Activated gamma-delta T cell (primary cell): ENCODE data around the gene KCNIP4.

Experiments used
- DNase-seq: peaks from one replicate; lab custom pipeline; 2025; lab: John Stamatoyannopoulos, UW

The KCNIP4 gene

DNA sequence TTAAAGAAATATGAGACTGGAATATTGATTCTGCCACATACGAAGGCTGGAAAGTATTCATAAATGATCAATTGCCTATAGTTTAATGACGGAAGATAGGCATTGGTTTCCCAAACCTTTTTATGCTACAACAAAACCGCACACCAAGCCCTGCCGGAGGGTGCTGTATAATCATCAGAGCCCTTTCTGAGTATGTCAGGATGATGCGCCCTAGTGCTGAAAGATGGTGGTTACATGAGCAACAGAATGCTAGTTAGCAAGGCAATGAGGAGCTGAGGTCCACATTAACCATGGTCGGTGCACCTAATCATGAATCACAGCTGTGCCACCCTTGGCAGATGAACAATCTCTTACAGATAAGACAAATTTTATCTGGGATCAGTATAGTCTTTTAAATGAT, 757.3 kb downstream of the KCNIP4 start:
- no peak for DNase-seq

DNA sequence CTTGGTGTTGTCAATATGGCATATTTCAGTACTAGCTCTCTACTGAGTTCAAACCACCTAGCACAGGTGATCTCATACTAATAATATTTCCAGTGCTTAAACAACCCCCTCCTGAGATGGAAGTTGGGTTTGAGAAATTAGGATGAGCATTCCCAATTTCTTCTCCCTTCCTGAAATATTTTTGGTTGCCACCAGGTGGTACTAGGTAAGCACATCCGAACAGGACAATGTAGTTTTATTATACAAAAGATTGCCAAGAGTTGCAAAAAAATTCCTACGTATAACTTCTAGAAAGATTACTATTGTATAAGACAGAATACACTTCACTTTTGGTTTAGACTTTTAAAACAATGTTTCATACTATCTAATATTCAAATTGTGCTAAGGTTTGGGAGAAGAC, 763.8 kb downstream of the KCNIP4 start:
- DNase-seq = no peak

DNA sequence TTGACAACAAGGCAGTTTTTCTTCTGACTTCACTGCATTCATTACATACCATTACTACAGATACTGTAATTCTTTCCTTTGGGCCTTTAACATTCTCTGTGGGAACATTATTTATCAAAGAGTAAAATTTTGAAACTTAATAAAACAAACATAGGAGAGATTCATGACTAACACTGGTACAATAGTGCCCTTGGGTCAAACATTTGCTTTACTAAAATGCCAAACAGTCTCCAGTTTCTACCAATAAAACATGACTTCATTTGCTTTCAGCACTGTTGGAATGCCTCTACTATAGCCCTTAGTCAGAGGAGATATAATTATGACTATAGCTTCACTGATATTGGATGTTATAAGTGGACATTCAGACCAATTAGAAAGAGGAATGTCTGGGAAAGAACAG, 766.9 kb downstream of the KCNIP4 start:
- no peak for DNase-seq

DNA sequence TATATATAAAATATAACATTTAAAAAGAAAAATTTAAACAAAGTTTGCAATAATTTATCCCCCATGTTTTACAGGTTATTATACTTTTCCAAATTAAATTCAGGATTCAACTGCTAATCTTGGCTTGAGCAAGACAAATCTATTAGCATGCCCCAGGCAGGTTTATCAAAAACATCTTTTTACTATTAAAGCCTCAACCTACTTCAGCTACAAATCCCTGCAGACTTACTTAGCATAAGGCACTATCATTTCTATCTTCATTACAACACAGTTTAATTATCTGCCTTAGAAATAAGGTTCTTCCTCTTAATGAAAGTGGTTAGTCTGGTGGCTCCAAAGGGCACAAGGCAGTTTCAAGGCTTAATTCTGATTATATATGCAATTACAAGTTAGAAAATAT, 770.7 kb downstream of the KCNIP4 start:
- DNase-seq = no peak

- DNase-seq = no peak
Observed at GRCh38 chr4:21177092-21177491, 771.5 kb downstream of the KCNIP4 start.

DNA sequence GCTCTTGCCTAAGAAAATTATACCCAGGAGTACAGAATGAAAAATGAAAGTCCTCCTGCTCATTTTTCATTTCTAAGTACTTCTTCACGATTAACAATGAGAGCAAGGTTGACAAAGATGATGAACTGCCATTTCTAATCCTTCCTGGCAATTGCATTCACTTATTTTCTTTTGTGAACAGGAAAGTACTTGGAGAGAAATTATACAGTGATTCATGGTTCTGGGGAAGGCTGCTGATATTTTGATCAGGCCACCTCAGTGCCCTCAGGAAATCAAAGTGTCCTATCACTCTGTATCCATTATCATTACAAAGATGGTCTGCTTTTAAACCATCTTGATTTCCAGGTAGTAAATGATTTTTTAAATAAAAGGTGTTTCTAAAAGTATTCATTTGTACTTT, 780.9 kb downstream of the KCNIP4 start:
- DNase-seq = no peak

- DNase-seq = no peak
Observed at GRCh38 chr4:21155367-21155766, 793.2 kb downstream of the KCNIP4 start.

DNA sequence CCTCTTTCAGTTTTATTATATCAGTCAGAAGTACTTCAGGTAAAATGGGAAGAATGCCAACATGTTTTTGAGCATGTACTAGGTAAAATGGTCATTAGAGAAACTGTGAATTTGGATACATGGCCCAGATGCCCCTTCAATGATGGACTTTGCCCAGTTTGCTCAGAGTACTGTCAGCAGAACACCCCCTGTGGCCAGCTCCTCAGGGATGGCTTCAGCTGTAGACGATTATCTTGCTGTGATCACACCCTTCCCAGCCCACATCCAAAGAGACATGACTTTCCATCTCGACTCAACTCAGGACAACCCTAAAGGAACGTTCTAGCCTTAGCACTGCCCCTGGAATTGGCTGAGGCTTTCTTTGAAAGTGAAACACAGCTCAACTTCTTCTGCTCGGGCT, 809.2 kb downstream of the KCNIP4 start:
- DNase-seq = no peak

DNA sequence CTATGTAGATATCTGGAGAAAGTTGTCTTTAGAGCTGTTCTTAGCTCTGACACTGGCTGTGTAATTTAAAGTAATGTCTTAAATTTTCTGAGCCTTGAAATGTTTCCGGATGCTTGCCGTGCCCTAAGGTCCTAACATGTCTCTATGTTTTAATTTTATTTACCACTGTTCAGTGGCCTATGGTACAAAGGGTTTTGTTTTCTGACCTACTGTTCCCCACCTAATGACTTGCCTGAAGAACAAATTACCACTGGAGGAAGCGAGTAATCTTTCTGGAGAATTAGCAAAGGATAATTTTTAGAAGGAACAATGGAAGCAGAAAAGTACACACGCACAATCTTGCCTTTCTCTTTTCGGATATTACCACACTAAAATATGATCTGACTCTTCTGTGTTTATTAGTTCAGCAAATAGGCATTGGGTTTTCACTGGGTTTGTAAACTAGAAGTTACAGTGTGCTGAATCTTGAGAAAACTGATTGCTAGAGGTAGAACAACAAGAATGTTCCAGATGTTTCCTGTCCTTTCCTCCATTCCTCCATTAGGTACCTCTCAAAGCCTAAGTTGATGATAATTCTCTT, 812.4 kb downstream of the KCNIP4 start:
- DNase-seq = no peak

DNA sequence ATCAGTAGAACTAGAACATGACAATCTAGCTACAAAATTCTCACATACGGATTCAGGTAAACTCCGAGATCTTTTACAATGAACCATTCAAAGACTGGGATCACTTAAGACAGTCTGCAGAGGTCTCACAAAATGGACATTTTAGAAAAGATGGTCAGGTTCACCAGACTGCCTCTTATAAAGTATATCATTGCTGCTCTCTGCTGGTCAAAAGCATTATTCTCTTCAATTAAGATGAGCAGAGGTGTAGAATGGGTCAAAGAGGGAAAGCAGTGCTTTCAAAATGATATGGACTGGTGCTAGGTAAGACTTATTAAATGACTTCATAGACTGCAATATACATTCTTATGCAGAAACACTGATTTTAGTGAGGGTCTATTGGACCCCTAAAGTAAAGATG, 813.6 kb downstream of the KCNIP4 start:
- no peak for DNase-seq

- no peak for DNase-seq
Observed at GRCh38 chr4:21130606-21131005, 818.0 kb downstream of the KCNIP4 start.

DNA sequence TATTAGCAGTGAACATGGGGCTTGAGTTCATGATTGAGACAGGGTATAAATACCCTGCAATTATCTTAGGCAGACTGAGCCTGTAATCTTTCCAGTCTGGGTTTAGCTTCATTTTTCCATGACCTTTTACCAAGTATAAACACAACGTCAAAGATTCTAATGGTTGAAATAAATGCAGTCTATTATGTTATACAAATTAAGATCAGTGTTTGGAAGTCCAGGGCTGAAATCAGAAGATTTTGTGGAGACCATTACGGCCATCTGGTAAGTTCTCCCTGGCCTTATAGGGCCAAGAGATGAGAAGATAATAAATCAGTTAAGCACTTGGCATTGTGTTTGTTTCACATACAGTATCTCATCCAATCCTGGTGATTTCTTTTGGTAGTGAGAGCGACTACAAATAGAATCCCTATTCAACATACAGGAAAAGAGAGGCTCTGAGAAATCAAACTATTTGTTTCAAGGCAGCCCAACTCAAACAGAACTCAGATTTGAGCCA, 822.5 kb downstream of the KCNIP4 start:
- DNase-seq = no peak

DNA sequence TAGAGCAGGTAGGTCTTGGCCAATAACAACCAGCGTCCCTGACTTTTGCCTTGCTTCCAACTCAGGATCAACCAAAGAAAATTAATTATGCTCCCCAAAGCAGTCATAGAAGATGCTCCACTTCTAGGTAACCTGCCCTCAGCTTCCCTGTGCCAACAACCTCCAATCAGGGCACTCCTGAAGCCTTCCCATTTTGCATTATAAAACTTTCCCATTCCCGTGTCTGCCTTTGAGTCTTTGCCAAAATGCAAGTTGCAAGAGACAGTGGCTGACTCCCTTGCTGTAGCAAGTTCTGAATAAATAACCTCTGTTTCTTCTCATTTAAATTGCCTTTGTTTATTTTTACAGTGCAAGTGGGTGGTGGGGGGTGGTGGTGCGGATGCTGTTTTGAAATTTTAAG, 830.3 kb downstream of the KCNIP4 start:
- DNase-seq = no peak

DNA sequence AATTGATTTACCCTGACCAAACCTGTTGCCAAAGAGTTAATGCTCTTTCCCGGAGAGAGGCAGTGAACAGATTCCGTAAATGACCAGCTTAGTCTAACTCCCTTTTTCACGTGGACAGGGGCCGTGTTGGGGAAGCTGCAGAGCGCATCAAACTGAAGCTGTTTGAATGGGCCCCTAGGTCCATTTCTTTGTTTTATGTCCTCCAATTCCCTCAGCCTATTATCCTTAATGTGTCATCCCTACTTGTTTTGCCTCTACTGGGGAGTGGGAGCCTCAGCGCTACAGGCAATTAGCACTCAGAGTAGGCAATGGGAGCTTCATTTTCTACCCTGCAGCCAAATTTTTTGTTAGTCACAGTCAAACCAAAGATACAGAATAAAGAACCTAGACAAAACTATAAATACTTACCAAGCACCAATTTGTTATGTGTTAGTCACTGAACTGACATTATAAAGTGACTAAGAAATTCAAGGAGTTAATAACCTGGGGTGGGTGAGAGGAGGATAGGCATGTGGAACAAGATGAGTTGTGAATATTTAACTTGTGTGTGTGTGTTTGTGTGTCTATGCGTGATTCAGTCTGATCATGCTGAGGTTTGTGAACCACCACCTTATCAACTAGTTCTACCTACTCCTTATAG, 830.9 kb downstream of the KCNIP4 start:
- no peak for DNase-seq

DNA sequence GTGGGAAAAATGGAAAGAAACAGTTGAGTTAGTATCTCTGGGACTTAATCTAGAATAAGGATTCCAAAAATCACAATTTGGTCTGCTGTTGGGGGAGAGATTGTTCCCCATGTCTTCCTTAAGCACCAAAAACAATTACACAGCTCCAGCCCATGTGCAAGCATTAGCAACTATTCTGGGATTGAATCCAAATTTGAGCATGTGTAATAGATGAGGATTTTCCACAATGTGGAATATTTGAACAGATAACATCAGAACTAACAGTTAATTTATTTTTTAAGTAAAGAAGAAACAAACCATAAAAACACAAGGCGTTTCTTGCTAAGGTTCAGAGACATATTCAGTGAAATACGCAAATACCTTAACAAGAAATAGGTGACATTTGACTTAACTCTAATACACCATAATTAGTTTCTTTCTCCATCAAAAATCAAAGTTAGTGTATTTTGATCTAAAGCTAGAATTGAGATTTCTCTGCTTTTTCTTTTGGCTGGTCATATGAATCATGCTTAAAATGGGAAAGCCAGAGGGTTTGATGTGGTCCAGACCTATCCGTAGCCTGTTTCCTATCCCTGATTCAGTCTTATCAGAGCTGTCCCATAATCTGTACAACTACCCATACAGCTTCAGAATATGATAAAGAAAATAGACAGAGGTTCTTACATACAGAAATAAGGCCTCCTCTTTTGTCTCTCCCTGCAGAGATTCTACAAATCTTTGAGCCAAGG, 834.9 kb downstream of the KCNIP4 start:
- no peak for DNase-seq

DNA sequence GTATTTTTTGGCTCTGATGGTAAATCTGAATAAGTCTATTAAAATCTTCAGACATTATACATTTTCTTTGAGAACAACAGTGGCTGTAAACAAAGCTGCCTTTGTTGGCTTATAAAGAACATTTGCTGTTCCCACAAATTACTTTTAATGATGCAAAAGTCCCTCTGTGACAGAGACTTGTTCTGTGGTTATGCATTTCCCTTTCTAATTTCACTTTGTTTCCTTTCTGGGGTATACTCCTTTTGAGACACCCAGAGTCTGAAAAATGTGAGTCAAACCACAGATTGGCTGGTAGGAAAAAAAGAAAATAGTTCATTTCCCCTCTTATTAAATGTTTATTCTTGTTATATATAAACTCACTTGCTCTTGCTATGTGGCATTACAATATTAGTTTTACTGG, 845.9 kb downstream of the KCNIP4 start:
- DNase-seq = no peak

DNA sequence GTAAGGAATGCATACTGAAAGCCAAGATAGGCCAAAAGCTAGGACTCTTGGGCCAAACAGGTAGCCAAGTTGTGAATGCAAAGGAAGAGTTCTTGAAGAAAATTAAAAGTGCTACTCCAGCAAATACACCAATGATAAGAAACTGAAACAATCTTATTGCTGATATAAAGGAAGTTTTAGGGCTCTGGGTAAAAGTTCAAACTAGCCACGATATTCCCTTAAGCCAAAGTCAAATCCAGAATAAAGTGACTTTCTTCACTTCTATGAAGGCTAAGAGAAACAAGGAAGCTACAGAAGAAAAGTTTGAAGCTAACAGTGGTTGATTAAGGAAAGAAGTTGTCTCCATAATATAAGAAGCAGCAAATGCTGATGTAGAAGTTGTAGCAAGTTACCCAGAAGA, 850.7 kb downstream of the KCNIP4 start:
- no peak for DNase-seq

GRCh38 chr4:21097026-21097425, 851.5 kb downstream of the KCNIP4 start:
- DNase-seq = no peak

- DNase-seq = no peak
Observed at GRCh38 chr4:21092531-21092930, 856.0 kb downstream of the KCNIP4 start.

DNA sequence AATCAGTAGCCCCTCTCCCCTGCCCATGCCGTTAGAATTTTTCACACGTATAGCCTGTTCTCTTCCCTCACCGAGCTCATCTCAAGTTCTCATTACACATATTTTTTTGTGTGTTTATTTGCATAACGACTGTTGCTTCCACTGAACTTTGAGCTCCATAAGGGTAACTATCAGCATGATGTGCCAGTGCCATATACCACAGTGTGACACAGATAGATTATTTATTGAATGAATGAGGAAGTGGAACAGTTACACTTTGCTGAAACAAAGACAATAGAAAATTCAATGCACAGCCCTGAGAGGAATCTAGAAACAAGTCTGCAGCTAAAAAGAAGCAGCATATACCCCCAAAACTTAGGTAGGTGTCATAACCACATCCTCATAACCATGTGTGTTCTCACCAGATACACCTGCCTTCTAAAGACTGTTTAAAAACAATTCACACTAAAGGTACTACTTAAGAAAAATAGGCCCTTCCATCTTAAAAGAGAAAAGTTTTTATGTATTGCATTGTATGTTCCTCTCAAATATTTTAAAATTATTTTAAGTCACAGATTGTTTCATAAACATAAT, 858.4 kb downstream of the KCNIP4 start:
- DNase-seq = no peak

DNA sequence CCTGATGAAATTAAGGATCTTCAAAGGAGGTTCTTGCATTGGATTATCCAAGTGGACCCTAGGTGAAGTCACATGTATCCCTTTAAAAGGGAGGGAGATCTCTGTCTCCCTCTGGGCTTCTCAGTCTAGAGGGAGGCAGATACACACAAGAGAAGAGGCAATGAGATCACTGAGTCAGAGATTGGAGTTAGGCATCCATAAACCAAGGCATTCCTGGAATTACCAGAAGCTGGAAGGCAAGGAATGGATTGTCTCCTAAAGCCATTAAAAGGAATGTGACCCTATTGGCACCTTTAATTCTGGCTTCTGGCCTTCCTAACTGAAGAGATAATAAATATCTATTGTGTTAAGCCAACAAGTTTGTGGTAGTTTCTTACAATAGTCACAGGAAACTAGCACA, 865.2 kb downstream of the KCNIP4 start:
- DNase-seq = no peak

DNA sequence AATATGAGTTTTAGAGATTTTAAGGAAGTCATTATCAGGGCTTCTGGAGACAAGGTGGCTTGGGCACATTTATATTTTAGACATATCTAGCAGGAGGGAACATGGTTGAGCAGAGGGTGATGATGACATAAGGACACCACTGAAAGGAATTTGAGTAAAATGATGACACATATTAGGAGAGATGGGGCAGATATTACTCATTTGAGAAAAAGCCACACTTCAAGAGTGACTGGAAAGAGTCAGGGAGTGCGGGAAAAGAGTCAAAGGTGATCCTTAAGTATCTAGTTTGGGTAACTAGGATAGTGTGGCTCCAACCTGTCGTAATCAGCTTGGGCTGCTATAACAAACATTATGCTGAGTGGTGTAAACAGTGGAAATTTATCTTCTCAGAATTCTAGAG, 870.6 kb downstream of the KCNIP4 start:
- no peak for DNase-seq

DNA sequence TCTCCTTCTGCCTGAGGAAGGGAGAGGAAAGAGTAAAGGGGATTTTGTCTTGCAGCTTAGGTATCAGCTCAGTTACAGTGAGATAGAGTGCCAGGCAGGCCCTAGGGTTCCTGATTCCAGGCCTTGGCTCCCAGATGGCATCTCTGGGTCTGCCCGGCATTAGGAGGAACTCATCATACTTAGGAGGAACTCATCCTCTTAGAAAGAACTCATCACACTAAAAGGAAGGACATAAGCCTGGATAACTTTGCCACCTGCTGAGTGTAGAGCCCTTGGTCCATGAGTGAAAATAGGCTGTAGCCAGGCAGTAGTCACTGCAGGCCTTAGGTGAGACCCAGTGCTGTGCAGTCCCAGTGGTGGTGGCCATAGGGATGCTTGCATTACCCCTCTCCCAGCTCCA, 881.2 kb downstream of the KCNIP4 start:
- DNase-seq = no peak
